SH-SY5Y (cell line): Measurements from ENCODE around the gene IQCC.

ENCODE experiments used
- GATA2 ChIP-seq: IDR thresholded peaks from 2 replicates; pipeline ENCODE4 v1.6.1; 2011; ENCODE audit warnings: mild to moderate bottlenecking, low read depth, low read length
- GATA3 ChIP-seq: IDR thresholded peaks from 2 replicates; pipeline ENCODE4 v1.6.1; 2011; ENCODE audit warnings: low read depth, mild to moderate bottlenecking, low read length, moderate library complexity

Gene IQCC

DNA sequence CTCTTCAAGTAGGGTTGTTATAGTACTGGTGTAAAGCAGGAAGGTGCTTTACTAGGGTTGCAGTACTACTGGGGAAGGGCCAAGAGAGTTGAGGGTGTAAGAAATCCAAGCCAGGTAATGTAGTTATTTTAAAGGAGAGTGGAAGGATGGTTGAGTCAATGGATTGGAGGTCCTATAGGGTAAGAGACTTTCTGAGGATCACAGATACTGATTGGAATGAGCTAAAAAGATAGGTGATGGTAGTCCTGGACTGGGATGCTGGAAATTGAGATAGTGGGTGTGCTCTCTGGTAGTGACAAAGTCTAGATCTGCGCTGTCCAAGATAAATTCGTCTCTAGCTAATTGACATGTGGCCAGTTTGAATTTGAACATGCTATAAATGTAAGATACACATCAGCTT is 19.0 kb upstream of the IQCC start:
- TF ChIP-seq GATA3 (no peak), GATA2 (no peak)

DNA sequence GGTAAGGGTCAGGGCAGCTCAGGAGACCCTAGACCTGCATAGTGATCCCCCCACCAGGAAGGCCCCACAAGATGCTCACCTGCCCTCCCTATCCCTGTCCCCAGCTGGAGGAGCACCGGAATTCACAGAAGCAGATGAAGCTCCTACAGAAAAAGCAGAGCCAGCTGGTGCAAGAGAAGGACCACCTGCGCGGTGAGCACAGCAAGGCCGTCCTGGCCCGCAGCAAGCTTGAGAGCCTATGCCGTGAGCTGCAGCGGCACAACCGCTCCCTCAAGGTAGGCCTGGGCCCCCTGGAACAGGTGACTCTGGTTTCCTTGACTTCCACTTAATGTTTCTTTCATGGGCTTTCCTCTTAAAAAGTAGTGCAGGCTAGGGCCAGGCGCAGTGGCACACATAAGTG is 17.6 kb upstream of the IQCC start:
- TF ChIP-seq GATA3 (no peak), GATA2 (no peak)

DNA sequence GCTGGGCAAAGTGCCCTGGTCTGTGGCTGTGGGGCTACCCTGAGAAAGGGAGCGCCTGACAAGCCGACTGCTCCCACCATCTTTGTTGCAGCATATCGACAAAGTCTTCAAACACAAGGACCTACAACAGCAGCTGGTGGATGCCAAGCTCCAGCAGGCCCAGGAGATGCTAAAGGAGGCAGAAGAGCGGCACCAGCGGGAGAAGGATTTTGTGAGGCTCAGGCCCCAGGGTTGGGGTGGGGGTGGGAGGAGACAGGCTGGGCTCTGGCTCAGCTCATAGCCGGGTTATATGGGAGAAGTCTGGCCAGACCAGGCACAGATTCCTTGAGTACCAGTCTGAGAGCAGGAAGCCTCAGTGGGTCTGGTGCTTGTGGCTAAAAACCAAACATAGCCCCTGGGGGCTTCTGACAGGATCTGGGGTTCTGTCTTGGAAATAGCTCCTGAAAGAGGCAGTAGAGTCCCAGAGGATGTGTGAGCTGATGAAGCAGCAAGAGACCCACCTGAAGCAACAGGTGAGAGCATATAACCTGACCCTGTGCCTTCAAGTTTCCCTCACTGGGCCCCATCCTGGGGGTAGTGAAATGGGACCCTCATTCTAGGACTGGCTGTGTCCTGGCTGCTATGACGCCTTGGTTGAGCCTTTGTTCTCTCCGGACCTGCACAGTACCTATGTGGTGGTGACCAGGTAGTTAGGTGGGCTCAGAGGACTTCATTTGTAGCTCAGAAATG is 13.1 kb upstream of the IQCC start:
- TF ChIP-seq GATA3 = no peak
- no peak for TF ChIP-seq GATA2

DNA sequence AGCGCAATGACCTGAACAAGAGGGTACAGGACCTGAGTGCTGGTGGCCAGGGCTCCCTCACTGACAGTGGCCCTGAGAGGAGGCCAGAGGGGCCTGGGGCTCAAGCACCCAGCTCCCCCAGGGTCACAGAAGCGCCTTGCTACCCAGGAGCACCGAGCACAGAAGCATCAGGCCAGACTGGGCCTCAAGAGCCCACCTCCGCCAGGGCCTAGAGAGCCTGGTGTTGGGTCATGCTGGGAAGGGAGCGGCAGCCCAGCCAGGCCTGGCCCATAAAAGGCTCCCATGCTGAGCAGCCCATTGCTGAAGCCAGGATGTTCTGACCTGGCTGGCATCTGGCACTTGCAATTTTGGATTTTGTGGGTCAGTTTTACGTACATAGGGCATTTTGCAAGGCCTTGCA is 10.5 kb upstream of the IQCC start:
- TF ChIP-seq GATA2 = no peak
- TF ChIP-seq GATA3 = no peak

DNA sequence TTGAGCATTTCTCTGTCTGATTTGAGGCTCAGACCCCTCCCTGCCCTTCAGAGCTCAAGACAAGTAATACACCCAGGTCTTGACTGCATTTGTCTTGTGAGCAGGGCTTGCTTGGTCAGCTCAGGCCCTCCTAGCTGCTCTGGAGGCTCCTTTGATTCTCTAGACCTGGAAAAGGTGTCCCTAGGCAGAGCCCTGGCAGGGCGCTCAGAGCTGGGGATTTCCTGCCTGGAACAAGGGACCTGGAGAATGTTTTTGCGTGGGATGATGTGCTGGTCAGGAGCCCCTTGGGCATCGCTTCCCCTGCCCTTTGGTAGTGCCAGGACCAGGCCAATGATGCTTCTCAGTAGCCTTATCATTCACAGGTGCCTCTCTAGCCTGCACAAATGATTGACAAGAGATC is 9.9 kb upstream of the IQCC start:
- TF ChIP-seq GATA3 = no peak
- TF ChIP-seq GATA2 = no peak

DNA sequence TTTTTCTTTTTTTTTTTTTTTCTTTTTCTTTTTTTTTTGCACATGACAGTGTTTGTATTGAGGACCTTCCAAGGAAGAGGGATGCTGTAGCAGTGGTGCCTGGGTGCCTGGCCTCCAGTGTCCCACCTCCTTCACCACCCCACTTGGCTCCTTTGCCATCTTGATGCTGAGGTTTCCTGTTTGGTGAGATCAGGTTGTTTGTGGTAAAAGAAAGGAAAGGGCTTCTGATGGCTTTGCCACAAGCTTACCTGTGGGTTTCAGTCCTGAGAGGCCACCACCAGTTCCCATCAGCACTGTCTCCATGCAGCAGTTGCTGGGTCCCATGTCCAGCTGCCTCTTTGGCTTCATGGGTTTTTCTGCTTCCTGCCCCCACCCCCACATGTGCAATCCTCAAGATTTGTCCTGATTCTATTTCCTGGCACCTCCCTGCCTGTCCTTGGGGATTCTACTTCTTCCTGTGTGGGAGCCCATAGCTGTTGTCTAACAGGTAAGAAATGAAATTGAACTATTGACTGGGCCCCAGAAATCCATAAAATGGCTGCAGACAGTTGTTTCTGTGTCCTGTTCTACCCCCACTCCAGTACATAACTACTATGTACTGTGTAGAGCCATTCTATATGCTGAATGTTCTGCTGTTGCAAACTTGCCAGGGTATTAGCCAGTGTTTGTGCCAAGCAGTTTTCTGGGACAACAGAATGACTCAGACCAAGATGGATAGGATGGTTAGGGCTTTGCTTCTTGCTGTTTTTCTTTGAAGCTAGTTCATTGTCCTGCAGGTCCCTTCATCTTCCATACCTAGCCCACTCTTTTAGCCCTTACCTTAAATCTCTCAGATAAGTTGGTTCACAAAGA is 9.3 kb upstream of the IQCC start:
- TF ChIP-seq GATA3 (no peak), GATA2 (no peak)

DNA sequence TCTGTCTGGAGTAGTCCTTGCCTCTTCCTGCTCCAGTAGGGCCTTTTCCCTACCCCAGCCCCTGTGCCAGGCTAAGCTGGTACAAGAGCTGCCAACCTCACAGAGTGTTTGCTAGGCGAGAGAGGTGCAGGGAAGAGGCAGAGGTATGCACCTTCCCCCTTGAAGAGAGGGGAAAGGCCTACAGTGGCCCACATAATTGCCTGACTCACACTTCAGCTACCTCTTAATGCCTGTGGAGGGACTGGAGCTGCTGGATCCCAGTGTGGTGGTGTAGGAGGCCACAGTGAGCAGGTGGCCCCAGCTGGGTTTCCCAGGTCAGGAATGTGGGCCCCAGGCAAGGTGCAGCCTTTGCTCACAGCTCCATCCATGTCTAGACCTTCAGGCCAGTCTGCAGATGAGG is 8.4 kb upstream of the IQCC start:
- TF ChIP-seq GATA2 = no peak
- TF ChIP-seq GATA3 = no peak

DNA sequence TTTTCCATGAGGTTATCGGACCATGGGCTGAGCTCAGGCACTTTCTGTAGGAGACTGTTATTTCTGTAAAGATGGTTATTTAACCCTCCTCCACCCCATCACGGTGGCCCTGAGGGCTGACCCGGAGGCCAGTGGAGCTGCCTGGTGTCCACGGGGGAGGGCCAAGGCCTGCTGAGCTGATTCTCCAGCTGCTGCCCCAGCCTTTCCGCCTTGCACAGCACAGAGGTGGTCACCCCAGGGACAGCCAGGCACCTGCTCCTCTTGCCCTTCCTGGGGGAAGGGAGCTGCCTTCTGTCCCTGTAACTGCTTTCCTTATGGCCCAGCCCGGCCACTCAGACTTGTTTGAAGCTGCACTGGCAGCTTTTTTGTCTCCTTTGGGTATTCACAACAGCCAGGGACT is 7.6 kb upstream of the IQCC start:
- TF ChIP-seq GATA3 = no peak
- no peak for TF ChIP-seq GATA2

DNA sequence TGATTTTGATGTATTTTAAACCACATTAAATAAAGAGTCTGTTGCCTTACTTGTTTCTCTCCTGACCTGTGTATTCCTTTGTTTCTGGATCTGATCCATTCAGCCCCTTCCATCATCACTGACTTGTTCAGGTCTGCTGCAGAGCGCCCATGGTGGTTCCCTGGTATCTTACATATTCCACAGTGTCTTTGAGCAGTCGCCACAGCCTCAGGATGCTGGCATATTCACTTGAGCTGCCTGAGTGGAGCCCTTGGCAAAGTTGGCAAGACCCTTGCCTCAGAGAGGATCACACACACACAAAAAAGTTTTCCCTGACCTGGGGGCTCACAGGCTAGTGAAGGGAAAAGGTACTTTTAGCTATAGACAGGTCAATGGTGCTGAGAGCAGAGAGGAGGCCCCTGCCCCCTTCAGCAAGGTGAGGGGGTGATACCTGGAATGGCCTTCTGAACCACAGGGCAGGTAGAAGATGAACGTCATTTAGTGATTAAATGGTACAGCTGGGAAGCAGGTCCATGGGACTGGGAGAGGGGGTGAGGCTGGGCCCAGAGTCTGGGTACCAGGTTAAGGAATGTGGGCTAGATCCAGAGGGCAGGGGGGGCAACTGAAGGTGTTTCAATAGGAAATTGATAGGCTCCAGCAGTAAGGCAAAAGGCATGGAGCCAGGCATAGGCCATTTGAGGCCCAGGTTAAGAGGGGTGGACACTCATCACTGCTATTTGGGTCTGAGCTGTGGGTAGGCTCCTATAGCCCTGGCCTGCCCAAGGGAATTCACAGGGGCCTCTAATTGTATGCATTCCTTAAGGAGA is 7.0 kb upstream of the IQCC start:
- TF ChIP-seq GATA3 (no peak), GATA2 (no peak)

DNA sequence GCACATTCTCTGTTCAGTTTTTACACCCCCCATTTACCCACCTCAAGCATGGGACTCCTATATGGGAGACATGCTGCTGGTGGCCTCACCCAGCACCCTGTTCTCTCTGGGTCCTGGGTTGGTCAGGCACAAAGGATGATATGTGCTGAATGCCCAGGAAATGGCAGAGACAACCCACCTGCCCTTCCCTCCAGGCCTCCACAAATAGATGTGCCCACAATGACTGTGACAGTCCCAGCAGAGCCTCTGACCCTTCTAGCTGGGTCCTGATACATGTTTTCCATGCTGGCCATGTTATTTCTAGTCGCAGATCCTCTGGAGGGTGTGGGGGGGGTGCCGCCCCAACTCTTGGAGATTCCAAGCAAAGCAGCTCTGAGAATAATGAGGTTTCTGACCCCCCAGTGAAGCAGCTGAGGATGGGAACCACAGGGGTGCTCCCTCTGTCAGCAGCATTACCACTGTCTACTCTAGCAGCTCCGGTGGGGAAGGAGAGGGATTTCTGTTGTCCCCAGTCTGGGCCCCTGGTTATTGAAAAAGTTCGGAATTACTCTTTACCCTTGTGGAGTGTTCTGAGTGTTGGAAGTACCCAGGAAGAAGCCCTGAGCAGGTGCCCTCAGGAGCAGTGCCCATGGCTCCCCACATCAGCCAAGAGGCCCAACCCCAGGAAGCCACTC is 6.3 kb upstream of the IQCC start:
- TF ChIP-seq GATA2 (no peak), GATA3 (no peak)

DNA sequence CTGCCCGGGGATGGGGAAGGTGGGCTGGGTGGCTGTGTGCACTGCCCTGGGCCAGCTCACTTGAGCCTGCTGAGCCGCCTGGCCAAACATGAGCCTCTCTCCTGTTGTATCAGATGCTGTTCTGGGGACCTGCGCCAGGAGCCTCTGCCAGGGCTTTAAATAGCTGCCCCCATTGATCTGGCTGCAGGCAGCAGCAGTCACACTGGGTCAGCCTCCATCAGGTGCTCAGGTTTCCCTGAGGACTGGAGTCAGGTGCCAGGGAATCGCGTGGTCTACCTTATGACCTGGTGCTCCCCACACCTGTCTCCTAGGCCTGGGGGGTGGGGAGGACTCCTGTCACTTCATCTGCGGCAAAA is 5.8 kb upstream of the IQCC start:
- TF ChIP-seq GATA3 (no peak), GATA2 (no peak)

DNA sequence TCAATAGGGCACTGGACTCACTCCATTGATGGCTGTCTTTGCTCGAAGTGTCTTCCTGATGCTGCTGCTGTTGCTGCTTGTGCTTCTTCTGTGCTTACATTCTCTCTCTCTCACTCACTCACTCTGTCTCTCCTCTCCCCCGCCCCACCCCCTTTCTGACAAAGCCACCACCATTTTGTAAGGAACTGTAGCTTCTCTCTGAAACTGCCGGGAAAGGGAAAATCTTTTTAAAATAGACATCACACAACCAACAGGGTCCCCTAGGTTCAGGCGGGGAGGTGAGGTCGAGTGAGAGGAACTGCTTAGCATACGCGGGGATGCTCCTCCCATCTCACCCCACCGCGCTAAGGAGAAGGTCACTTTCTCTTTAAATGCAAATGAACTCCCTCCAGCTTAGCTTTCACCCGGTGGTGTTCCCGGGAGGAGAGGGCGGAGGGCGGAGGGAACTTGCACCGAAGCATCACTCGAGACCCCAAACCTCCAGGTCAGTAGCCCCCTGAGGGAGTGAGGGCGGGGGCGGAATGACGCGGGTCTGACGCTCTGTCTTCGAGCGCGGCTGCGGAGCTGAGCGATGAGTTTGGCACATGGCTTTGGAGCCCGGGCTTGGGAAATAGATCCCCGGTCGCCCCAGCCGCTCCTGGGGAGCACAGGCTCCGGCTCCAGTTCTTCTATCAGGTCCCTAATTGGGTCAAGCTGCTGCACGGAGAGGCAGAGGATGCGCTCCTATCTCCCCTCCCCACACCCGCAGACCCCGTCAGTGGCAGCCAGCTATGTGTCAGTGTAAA is 5.1 kb upstream of the IQCC start, which contains the start of gene CCDC28B:
TSS of gene CCDC28B (plus strand) at position 370 of the 785 bp plus-strand sequence. CDS start 1,341 bp downstream, outside the sequence.
- TF ChIP-seq GATA2 = no peak
- no peak for TF ChIP-seq GATA3

DNA sequence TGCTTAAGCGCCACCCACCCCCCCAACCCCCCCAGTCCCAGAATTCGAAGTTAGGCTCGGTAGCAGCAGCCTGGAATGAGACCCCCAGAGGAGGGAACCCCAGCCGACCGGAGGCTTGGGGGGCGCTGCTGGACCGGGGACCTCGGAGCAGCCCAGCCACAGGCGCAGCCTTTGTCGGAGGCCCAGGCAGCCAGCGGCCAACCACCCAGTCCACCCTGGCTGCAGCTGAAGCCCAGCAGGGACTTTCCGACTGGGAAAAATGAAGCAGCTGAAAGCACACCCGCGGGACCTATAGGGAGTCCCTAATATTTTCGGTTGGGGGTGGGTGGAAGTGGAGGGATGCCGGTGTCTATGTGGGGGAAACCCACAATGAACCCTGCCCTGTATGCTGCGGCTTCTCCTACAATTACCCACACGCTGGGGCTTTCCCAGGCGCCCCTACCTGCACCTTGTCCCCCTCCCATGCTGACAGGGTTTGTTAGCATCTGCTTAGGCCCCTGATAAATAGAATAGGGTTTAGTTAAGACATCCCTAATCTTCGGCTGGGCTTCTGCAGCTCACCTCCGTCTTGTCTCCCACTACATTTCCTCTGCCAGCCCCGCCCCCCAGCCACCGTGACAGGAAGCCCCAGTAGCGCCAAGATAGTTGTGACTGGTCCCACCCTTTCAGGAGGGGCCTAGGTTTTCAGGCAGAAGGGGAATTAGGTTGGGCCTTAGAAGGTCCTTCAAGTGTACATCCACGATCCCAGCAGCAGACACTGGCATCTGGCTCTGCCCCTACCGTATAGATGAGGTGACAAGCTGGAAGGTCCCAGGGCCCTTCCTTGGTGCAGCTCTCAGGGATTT is 4.2 kb upstream of the IQCC start:
- TF ChIP-seq GATA2 = no peak
- TF ChIP-seq GATA3 = no peak
